Naive thymus-derived CD8-positive, alpha-beta T cell (primary cell): ENCODE measurements around the gene MGMT. TPM values are rescaled to one million over a fixed set of nuclear protein-coding genes. Genes with fewer than 3 reads are reported as not detected.
"Not testable (repeated sequence)": the region's sequence is repeated elsewhere in the genome, so short reads cannot be mapped to it uniquely, and the experiment has no call there.

Source experiments
- ATAC-seq, 2 donors: fragments of 150-1000 bp; cut with Tn5 transposase in 1 of 2; sonication (Bioruptor Pico), chemical (Tn5 transposase) in 1 of 2; 1 replicate in 1 of 2; 2 replicates in 1 of 2; pipeline ENCODE4 v1.10.0; 2021; ENCODE audit warnings: mild to moderate bottlenecking in 2 of 2, moderate library complexity in 2 of 2
- POLR2A ChIA-PET: fragments of 350-600 bp; sonication (Branson Sonifier 250); formaldehyde crosslinking; loops from one replicate; lab custom pipeline; 2021; ENCODE audit warnings: antibody characterized with exemption; lab: Charles Lee
- DNase-seq, 10 donors: peaks; one replicate each; pipeline versions ENCODE4 v3.0.0 to v3.0.0-alpha.2; 2020 to 2022
- H3K27ac Mint-ChIP-seq, 10 donors: one replicate each; pipeline ENCODE4 v1.8.0; 2020 to 2022; ENCODE audit warnings: mild to moderate bottlenecking in 10 of 10, mixed read lengths in 10 of 10, moderate library complexity in 4 of 10, inconsistent platforms in 1 of 10
- H3K27me3 Mint-ChIP-seq, 5 donors: one replicate each; pipeline ENCODE4 v1.8.0; 2021 to 2022; ENCODE audit warnings: mixed read lengths in 5 of 5
- H3K36me3 Mint-ChIP-seq, 3 donors: one replicate each; pipeline ENCODE4 v1.8.0; 2020 to 2022; ENCODE audit warnings: mixed read lengths in 3 of 3, mild to moderate bottlenecking in 2 of 3, inconsistent platforms in 1 of 3
- H3K4me1 Mint-ChIP-seq, 4 donors: one replicate each; pipeline ENCODE4 v1.8.0; 2021 to 2022; ENCODE audit warnings: mixed read lengths in 4 of 4
- H3K4me3 Mint-ChIP-seq, 10 donors: one replicate each; pipeline ENCODE4 v1.8.0; 2020 to 2022; ENCODE audit warnings: mild to moderate bottlenecking in 10 of 10, mixed read lengths in 10 of 10, moderate library complexity in 6 of 10, inconsistent platforms in 1 of 10
- H3K9me3 Mint-ChIP-seq, 9 donors: one replicate each; pipeline ENCODE4 v1.8.0; 2020 to 2022; ENCODE audit warnings: mixed read lengths in 9 of 9, mild to moderate bottlenecking in 3 of 9, inconsistent platforms in 1 of 9, moderate library complexity in 1 of 9
- polyA plus RNA-seq, 3 donors: library from polyadenylated mRNA; unstranded; fragments of 300-500 nt; fragmentation: Illumina TruSeq; gene quantifications; one replicate each; pipeline ENCODE4 v1.2.3, GENCODE V29; 2021
- total RNA-seq, 8 experiments: library from RNA in 2 of 8; stranded (reverse) in 2 of 8; gene quantifications; one replicate each; pipeline ENCODE4 v1.2.3 and lab custom pipeline; 2021 to 2026

MGMT gene
- total RNA-seq (10 to 100 TPM; 18.9 to 23.4 TPM), polyA plus RNA-seq (10 to 100 TPM; 32.2 to 41.7 (median 37.6) TPM), total RNA-seq (lab: John Stamatoyannopoulos, UW) (15.6 to 20.0 (median 18.8) reads per million in 6 experiments)

DNA sequence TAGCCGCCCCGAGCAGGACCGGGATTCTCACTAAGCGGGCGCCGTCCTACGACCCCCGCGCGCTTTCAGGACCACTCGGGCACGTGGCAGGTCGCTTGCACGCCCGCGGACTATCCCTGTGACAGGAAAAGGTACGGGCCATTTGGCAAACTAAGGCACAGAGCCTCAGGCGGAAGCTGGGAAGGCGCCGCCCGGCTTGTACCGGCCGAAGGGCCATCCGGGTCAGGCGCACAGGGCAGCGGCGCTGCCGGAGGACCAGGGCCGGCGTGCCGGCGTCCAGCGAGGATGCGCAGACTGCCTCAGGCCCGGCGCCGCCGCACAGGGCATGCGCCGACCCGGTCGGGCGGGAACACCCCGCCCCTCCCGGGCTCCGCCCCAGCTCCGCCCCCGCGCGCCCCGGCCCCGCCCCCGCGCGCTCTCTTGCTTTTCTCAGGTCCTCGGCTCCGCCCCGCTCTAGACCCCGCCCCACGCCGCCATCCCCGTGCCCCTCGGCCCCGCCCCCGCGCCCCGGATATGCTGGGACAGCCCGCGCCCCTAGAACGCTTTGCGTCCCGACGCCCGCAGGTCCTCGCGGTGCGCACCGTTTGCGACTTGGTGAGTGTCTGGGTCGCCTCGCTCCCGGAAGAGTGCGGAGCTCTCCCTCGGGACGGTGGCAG lies at the start of gene MGMT:
MGMT (plus strand) TSS at position 539 of the 656 bp plus-strand sequence.
- ATAC-seq: peak; percentile 95 to 97
- H3K36me3 Mint-ChIP-seq: peaks cover 0 to 14% (median 12%) of the 10 kb centered on the region in 3 donors
- POLR2A ChIA-PET: interaction anchor here (1.3 to 2.7 kb wide), 4 partner anchors 409 to 644 kb away, joined by 5 to 24 read pairs (median 12); partner anchors contain the start of gene C10orf143

DNA sequence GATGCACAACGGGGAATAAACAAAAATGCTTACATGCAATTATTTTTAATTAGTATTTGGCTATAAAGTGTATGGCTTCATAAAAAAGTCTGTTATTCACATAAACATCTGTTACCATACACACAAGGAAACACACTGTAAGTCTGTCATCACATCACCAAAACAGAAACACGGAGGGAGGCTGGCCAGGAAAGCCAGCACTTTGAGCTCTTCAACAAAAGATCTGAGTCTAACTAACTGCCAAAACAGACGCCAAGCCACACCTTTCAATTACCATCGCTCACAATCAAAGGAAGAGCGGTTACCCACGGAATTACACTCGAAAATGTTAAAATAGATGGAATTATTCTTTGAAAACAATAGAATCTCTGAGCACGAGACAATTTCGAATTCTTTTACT lies 49.2 kb upstream of the MGMT start:
- POLR2A ChIA-PET: interaction anchor here (0.5 kb wide), 1 partner anchor 374 kb away, joined by 3 read pairs; no protein-coding TSS in a partner anchor
- H3K4me3 Mint-ChIP-seq: no peak overlapping the region
- peaks cover 0 to 2% (median 0%) of the 10 kb centered on the region in 4 donors for H3K4me1 Mint-ChIP-seq
- ATAC-seq (no peak), DNase-seq (no peak)
- no peaks in the 10 kb centered on the region for H3K36me3 Mint-ChIP-seq
- H3K27me3 Mint-ChIP-seq: peaks cover 0 to 3% (median 0%) of the 10 kb centered on the region in 5 donors
- no peaks in the 10 kb centered on the region for H3K9me3 Mint-ChIP-seq
- H3K27ac Mint-ChIP-seq: no peak overlapping the region

More for the DNA sequence above, at the start of gene MGMT:
- Mint-ChIP-seq H3K27me3 (no peaks in the 10 kb centered on the region), H3K4me1 (peaks cover 7 to 32% (median 14%) of the 10 kb centered on the region in 4 donors), H3K4me3 (peak within 1 kb of the TSS; percentile 78 to 88 (median 86)), H3K9me3 (no peaks in the 10 kb centered on the region), H3K27ac (peak within 1 kb of the TSS; percentile 28 to 93 (median 90))
- DNase-seq: peak; percentile 88 to 100 (median 96)

DNA sequence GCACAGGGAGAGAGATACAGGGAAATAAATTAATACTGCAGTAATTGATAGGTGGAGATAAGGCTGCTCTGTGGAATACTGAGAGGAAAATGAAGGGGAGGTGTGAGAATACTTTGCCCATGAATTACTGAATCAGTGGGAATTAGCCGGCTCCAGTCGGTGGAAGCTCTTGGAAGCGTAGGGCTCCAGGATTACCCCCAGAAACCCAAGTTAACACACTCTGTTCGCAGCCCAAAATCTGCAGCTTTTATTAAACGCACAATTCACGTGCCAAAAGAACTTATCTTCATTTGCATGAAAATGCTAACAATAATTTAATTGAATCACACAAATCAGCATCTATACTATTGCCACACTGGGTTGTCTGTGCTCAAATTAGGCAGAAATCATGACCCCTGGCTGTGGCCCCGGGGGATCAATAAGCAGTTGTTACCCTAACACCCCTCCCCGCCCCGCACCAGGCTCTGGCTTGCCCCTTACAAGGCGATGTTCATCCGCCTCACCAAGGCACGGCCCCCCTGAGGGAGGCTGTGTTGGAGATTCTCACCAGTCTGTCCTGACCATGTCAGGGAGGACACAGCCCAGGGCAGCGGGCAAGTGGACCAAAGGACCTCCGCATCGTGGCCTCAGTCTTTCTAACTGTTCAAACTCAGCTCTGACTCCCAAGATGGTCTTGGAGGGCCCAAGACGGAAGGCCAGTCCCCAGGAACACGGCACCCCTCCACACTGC lies 48.4 kb upstream of the MGMT start:
- H3K36me3 Mint-ChIP-seq: no peaks in the 10 kb centered on the region
- POLR2A ChIA-PET: no interaction called here
- no peaks in the 10 kb centered on the region for H3K9me3 Mint-ChIP-seq
- DNase-seq (no peak), ATAC-seq (no peak)
- no peak overlapping the region for H3K4me3 Mint-ChIP-seq
- peaks cover 0 to 3% (median 0%) of the 10 kb centered on the region in 4 donors for H3K4me1 Mint-ChIP-seq
- no peak overlapping the region for H3K27ac Mint-ChIP-seq
- peaks cover 0 to 3% (median 0%) of the 10 kb centered on the region in 5 donors for H3K27me3 Mint-ChIP-seq

DNA sequence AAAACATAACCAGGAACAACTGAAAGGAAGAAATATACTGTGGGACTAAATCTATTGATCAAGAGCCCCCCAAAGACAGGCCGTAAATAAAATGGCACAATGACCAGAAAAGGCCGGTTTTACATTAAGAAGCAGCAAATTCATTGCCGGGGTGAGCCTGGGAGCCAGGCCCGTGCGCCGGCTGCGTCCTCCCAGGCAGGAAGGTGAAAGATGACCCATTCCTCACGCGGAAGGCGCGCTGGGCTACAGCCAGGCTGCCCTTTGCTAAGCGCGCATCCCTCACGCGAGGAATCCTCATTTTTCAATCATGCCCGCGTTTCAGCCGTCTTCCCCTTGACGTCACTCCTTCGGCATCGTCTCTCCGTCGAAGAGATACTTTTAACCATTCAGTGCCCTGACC lies 47.6 kb upstream of the MGMT start:
- H3K9me3 Mint-ChIP-seq: no peaks in the 10 kb centered on the region
- POLR2A ChIA-PET: no interaction called here
- DNase-seq: no peak
- no peak overlapping the region for H3K27ac Mint-ChIP-seq
- ATAC-seq: no peak
- H3K27me3 Mint-ChIP-seq: peaks cover 0 to 3% (median 0%) of the 10 kb centered on the region in 5 donors
- H3K4me3 Mint-ChIP-seq: no peak overlapping the region
- peaks cover 0 to 3% (median 0%) of the 10 kb centered on the region in 4 donors for H3K4me1 Mint-ChIP-seq
- no peaks in the 10 kb centered on the region for H3K36me3 Mint-ChIP-seq

DNA sequence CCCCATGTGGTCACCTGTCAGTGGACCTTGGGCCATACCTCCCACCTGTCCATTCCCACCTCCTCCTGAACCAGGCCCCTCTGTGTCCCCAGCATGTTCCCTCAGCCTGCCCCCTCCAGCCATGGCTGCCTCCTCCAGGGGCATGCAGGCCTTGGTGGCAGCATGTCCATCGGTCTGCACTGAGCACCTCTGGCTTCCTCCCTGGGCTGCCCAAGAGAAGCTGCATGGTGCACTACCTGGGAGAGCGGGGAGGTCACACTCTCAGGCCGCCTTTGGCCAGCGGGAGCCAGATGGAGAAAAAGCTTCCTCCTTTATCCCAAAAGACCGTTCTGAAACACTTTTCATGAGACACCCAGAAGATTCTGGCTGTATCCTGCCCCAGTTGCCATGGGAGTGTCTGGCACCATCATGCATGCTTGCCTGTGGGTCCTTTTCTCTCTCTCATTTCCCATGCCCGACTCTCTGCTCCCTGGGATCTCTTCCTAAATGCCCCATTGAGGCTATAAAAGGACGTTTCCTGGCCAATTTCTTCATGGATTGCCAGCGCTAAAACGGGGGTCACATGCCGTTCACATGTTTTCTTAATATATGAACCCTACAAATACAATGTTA lies 45.5 kb upstream of the MGMT start:
- H3K4me3 Mint-ChIP-seq: no peak overlapping the region
- DNase-seq (no peak), ATAC-seq (no peak)
- H3K36me3 Mint-ChIP-seq: no peaks in the 10 kb centered on the region
- H3K4me1 Mint-ChIP-seq: peaks cover 0 to 3% (median 0%) of the 10 kb centered on the region in 4 donors
- POLR2A ChIA-PET: no interaction called here
- H3K27ac Mint-ChIP-seq: no peak overlapping the region
- no peaks in the 10 kb centered on the region for H3K9me3 Mint-ChIP-seq
- peaks cover 0 to 21% (median 0%) of the 10 kb centered on the region in 5 donors for H3K27me3 Mint-ChIP-seq

DNA sequence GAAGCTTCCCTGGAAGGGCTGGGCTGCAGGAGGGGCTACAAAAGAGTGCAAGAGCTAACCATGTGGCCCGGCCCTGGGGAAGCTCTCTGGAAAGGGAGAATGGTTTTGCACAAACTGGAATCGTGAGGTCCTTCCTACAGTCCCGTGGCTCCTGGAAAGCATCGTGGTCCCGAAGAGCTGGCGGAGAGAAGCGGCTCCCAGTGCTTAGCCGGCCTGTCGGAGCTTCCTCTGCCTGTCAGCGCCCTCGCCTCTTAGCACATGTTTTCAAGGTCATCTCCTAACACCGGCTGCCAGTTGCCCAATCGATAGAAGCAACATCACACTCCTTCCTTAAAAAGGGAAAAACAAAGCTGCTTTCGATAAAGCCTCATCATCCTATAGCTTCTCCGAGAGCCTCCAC lies 42.1 kb upstream of the MGMT start:
- Mint-ChIP-seq H3K27me3 (peaks cover 0 to 24% (median 1%) of the 10 kb centered on the region in 5 donors), H3K36me3 (no peaks in the 10 kb centered on the region), H3K4me3 (no peak overlapping the region), H3K9me3 (no peaks in the 10 kb centered on the region), H3K4me1 (peaks cover 0 to 3% (median 0%) of the 10 kb centered on the region in 4 donors), H3K27ac (no peak overlapping the region)
- DNase-seq (no peak), ATAC-seq (no peak)
- POLR2A ChIA-PET: no interaction called here

DNA sequence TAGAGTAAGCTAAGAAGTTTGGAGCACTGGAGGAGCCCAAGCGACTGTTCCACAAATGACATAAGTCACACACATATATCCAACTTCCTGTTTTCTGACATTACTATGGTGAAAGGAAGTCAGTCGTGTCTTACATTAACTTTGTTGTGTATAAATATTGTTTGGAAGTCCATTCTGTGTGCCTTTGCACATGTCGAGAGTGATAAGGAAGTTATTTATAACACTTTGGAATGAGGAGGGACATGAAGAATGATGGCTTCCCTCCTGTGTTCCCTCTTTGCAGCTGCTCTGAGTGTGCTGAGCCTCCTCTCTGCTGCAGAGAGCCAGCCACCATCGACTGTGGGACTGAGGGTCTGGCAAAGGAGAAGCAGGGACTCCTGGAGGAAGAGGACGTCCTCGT lies 40.4 kb upstream of the MGMT start:
- Mint-ChIP-seq H3K9me3 (no peaks in the 10 kb centered on the region), H3K36me3 (no peaks in the 10 kb centered on the region), H3K4me3 (no peak overlapping the region), H3K27ac (no peak overlapping the region), H3K4me1 (peaks cover 0 to 3% (median 0%) of the 10 kb centered on the region in 4 donors), H3K27me3 (peaks cover 0 to 24% (median 1%) of the 10 kb centered on the region in 5 donors)
- ATAC-seq (no peak), DNase-seq (no peak)
- POLR2A ChIA-PET: no interaction called here

DNA sequence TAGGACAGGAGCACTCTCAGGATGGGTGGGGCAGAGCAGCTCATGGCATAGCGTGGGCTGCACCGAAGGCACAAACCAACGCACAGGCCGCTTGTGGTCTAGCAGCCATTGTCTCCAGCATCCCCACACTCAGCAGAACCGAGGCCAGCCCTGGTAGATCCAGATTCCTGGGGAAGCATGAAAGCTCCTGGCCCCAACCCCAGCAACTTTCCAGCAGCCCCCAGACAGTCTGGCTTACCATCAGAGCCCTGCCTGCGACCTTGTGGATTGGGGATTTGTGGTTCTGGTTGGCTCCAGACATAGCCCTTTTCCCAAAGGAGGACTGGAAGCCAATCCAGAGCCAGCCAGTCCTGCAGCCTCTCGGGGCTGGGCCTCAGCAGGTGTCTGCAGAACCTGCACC lies 33.8 kb upstream of the MGMT start:
- Mint-ChIP-seq H3K27ac (no peak overlapping the region), H3K4me1 (peaks cover 0 to 1% (median 0%) of the 10 kb centered on the region in 4 donors), H3K27me3 (peaks cover 0 to 11% (median 4%) of the 10 kb centered on the region in 5 donors), H3K36me3 (no peaks in the 10 kb centered on the region), H3K4me3 (no peak overlapping the region), H3K9me3 (no peaks in the 10 kb centered on the region)
- DNase-seq (no peak), ATAC-seq (no peak)
- POLR2A ChIA-PET: no interaction called here

DNA sequence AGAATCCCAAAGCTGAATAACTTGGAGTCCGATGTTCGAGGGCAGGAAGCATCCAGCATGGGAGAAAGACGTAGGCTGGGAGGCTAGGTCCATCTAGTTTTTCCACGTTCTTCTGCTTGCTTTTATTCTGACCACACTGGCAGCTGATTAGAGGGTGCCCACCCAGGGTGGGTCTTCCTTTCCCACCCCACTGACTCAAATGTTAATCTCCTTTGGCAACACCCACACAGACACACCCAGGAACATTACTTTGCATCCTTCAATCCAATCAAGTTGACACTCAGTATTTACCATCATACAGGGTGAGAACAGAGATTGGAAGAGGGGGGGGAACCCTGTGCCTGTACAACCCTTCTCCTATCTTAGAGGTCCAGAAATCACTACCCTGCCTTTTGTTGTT lies 31.3 kb upstream of the MGMT start:
- peaks cover 0 to 13% (median 6%) of the 10 kb centered on the region in 5 donors for H3K27me3 Mint-ChIP-seq
- H3K4me1 Mint-ChIP-seq, ATAC-seq, H3K9me3 Mint-ChIP-seq, H3K36me3 Mint-ChIP-seq, POLR2A ChIA-PET, H3K4me3 Mint-ChIP-seq, DNase-seq, H3K27ac Mint-ChIP-seq: not testable (repeated sequence)

DNA sequence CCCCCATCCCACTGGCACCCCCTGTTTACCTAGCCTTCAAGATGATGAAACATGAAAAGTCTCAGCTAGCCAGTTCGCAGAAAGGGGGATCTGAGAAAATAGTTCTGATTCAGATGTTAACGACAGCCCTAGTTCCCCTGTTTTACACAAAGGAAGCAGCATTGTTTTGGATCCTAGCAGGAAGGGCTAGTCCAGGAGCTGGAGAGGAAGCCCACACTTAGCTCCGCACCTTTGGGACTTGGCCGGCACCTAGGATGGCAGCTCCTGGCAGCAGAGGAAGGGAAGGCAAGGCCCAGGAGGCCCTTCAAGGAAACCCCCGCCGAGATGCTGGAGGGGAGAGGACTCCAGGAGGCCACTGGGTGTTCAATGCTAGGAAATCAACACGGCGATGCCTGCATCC lies 29.0 kb upstream of the MGMT start:
- no peak overlapping the region for H3K27ac Mint-ChIP-seq
- DNase-seq (no peak), ATAC-seq (no peak)
- H3K36me3 Mint-ChIP-seq: no peaks in the 10 kb centered on the region
- H3K4me3 Mint-ChIP-seq: no peak overlapping the region
- H3K27me3 Mint-ChIP-seq: peaks cover under 1 to 16% (median 6%) of the 10 kb centered on the region in 5 donors
- no peaks in the 10 kb centered on the region for H3K9me3 Mint-ChIP-seq
- H3K4me1 Mint-ChIP-seq: peaks cover 0 to 1% (median 0%) of the 10 kb centered on the region in 4 donors
- POLR2A ChIA-PET: interaction anchor here (0.5 kb wide), 1 partner anchor 335 kb away, joined by 3 read pairs; no protein-coding TSS in a partner anchor

DNA sequence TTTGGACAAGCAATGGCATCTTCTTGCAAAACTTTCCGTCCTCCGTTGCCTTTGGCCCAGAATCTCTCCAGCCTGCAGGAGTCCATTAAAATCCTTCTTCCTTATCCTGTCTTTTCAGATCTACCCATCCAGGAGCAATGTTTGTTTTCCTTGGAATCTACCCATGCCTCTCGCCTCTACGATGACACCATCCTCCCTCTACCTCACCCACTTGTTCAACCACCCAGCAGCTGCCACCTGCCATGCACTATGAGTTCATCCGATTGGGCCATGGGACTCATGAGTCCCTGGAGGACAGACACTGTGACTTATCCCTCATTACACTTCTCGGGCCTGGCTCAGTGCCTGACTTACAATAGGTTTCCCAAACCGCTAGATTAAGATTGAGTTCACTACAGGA lies 26.8 kb upstream of the MGMT start:
- no peak overlapping the region for H3K4me3 Mint-ChIP-seq
- POLR2A ChIA-PET: no interaction called here
- no peak for DNase-seq
- peaks cover 1 to 20% (median 8%) of the 10 kb centered on the region in 5 donors for H3K27me3 Mint-ChIP-seq
- no peak for ATAC-seq
- no peaks in the 10 kb centered on the region for H3K36me3 Mint-ChIP-seq
- no peak overlapping the region for H3K27ac Mint-ChIP-seq
- no peaks in the 10 kb centered on the region for H3K9me3 Mint-ChIP-seq
- peaks cover 0 to 1% (median 0%) of the 10 kb centered on the region in 4 donors for H3K4me1 Mint-ChIP-seq

DNA sequence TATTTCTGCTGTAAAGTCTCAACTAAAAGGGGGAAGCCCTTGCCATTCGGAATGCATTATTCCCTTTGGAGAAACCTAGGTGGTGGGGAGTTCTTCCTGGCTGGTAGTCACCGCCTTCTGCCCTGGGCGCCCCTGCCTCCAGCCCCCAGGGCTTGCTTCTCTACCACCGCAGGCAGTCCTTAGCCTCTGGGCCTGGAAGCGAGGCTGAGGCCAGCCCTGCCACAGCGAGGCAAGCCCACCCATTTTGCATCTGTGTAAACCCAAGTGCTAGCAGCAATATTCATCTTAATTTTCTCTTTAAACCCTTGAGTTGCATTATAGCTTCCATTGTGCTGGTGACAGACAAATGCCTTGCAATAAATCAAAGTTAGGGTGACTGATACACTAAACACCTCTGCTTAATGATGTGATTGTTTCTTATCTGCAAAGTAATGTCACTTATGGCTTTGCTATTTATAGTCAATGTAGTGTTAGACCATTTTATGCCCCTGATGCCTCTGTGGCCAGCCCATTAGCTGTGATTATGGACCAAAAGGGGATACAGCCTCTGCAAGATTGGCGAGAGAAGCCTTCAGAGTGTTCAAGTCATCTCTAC lies 26.2 kb upstream of the MGMT start:
- no peak overlapping the region for H3K27ac Mint-ChIP-seq
- no peaks in the 10 kb centered on the region for H3K9me3 Mint-ChIP-seq
- no peak for ATAC-seq
- POLR2A ChIA-PET: no interaction called here
- H3K36me3 Mint-ChIP-seq: no peaks in the 10 kb centered on the region
- H3K4me1 Mint-ChIP-seq: no peaks in the 10 kb centered on the region
- no peak for DNase-seq
- no peak overlapping the region for H3K4me3 Mint-ChIP-seq
- H3K27me3 Mint-ChIP-seq: peaks cover 1 to 20% (median 8%) of the 10 kb centered on the region in 5 donors
